ENCODE data around the gene MED7.

MED7 gene

GRCh38 chr5:157180374-157181264, 38.0 kb upstream of the MED7 start, which contains the start of gene ITK:
Gene ITK, plus strand, starts transcription at chr5:157180840. Its CDS starts 138 bp downstream, at chr5:157180978.
- H3K9me3 ChIP-seq (ENCODE audit: insufficient read depth, low read depth, low read length): no peaks in the 10 kb centered on the region
- H2BK12ac ChIP-seq (ENCODE audit: low read length): no peak within 1 kb of the TSS
- no peak within 1 kb of the TSS for H3K4me2 ChIP-seq (ENCODE audit: low read length)
- H3K79me1 ChIP-seq (ENCODE audit: low read length): no peaks in the 10 kb centered on the region
- DNase-seq: no peak
- no peak within 1 kb of the TSS for H3K9ac ChIP-seq (ENCODE audit: low read length)
- H3K23ac ChIP-seq (ENCODE audit: low read length): no peak within 1 kb of the TSS
- H4K12ac ChIP-seq (ENCODE audit: low read depth, low read length): no peak within 1 kb of the TSS
- no peak within 1 kb of the TSS for H3K4me3 ChIP-seq (ENCODE audit: low read depth, low read length)
- H3K36me3 ChIP-seq (ENCODE audit: control insufficient read depth in 1 of 2, insufficient read depth in 2 of 2, low read length in 2 of 2): no peaks in the 10 kb centered on the region
- H3K14ac ChIP-seq (ENCODE audit: low read length): no peak within 1 kb of the TSS
- H4K91ac ChIP-seq (ENCODE audit: low read depth, low read length): no peak within 1 kb of the TSS
- H2BK5ac ChIP-seq (ENCODE audit: low read depth, low read length, poor library complexity): no peak within 1 kb of the TSS
- no peak within 1 kb of the TSS for H3K27ac ChIP-seq (ENCODE audit: low read depth, low read length)
- H3K18ac ChIP-seq (ENCODE audit: low read length): no peak within 1 kb of the TSS
- no peaks in the 10 kb centered on the region for H3K4me1 ChIP-seq (ENCODE audit: control insufficient read depth in 1 of 2, insufficient read depth in 2 of 2, low read length in 2 of 2)
- H2AFZ ChIP-seq (ENCODE audit: insufficient read depth, low read length, poor library complexity): no peak within 1 kb of the TSS
- H2AK5ac ChIP-seq (ENCODE audit: low read length): no peak within 1 kb of the TSS
- H2BK120ac ChIP-seq (ENCODE audit: insufficient read depth, low read length, poor library complexity): no peak within 1 kb of the TSS
- H3K27me3 ChIP-seq (ENCODE audit: insufficient read depth, low read length): no peaks in the 10 kb centered on the region
- H4K8ac ChIP-seq (ENCODE audit: low read depth, low read length): no peak within 1 kb of the TSS
- H3K79me2 ChIP-seq (ENCODE audit: control insufficient read depth, insufficient read depth, low read length, poor library complexity): no peaks in the 10 kb centered on the region
- WGBS (ENCODE audit: extremely low coverage, insufficient coverage, insufficient read length): no CpG with 5 or more reads among the region's 8 CpGs
- H3K4ac ChIP-seq (ENCODE audit: low read depth, low read length): no peak within 1 kb of the TSS

GRCh38 chr5:157178966-157179365, 36.3 kb upstream of the MED7 start:
- Histone ChIP-seq H3K4me3 (ENCODE audit: low read depth, low read length) (no peak overlapping the region), H3K79me1 (ENCODE audit: low read length) (no peaks in the 10 kb centered on the region), H3K27me3 (ENCODE audit: insufficient read depth, low read length) (no peaks in the 10 kb centered on the region), H2BK120ac (ENCODE audit: insufficient read depth, low read length, poor library complexity) (no peak overlapping the region), H2AK5ac (ENCODE audit: low read length) (no peak overlapping the region), H3K18ac (ENCODE audit: low read length) (no peak overlapping the region), H3K4me2 (ENCODE audit: low read length) (no peak overlapping the region), H2BK12ac (ENCODE audit: low read length) (no peak overlapping the region), H3K14ac (ENCODE audit: low read length) (no peak overlapping the region), H2BK5ac (ENCODE audit: low read depth, low read length, poor library complexity) (no peak overlapping the region), H3K4ac (ENCODE audit: low read depth, low read length) (no peak overlapping the region), H3K27ac (ENCODE audit: low read depth, low read length) (no peak overlapping the region), H3K9ac (ENCODE audit: low read length) (no peak overlapping the region), H3K23ac (ENCODE audit: low read length) (no peak overlapping the region), H3K4me1 (ENCODE audit: control insufficient read depth in 1 of 2, insufficient read depth in 2 of 2, low read length in 2 of 2) (no peaks in the 10 kb centered on the region), H4K8ac (ENCODE audit: low read depth, low read length) (no peak overlapping the region), H2AFZ (ENCODE audit: insufficient read depth, low read length, poor library complexity) (no peak overlapping the region), H4K91ac (ENCODE audit: low read depth, low read length) (no peak overlapping the region), H3K36me3 (ENCODE audit: control insufficient read depth in 1 of 2, insufficient read depth in 2 of 2, low read length in 2 of 2) (no peaks in the 10 kb centered on the region), H3K9me3 (ENCODE audit: insufficient read depth, low read depth, low read length) (no peaks in the 10 kb centered on the region), H3K79me2 (ENCODE audit: control insufficient read depth, insufficient read depth, low read length, poor library complexity) (no peaks in the 10 kb centered on the region), H4K12ac (ENCODE audit: low read depth, low read length) (no peak overlapping the region)
- DNase-seq: no peak
- no CpG with 5 or more reads among the region's 3 CpGs for WGBS (ENCODE audit: extremely low coverage, insufficient coverage, insufficient read length)

GRCh38 chr5:157177953-157178352, 35.3 kb upstream of the MED7 start:
- DNase-seq: no peak
- Histone ChIP-seq H3K23ac (ENCODE audit: low read length) (no peak overlapping the region), H2AFZ (ENCODE audit: insufficient read depth, low read length, poor library complexity) (no peak overlapping the region), H2BK12ac (ENCODE audit: low read length) (no peak overlapping the region), H3K79me2 (ENCODE audit: control insufficient read depth, insufficient read depth, low read length, poor library complexity) (no peaks in the 10 kb centered on the region), H4K12ac (ENCODE audit: low read depth, low read length) (no peak overlapping the region), H3K79me1 (ENCODE audit: low read length) (no peaks in the 10 kb centered on the region), H2AK5ac (ENCODE audit: low read length) (no peak overlapping the region), H3K36me3 (ENCODE audit: control insufficient read depth in 1 of 2, insufficient read depth in 2 of 2, low read length in 2 of 2) (no peaks in the 10 kb centered on the region), H3K9me3 (ENCODE audit: insufficient read depth, low read depth, low read length) (no peaks in the 10 kb centered on the region), H3K14ac (ENCODE audit: low read length) (no peak overlapping the region), H3K4me2 (ENCODE audit: low read length) (no peak overlapping the region), H3K9ac (ENCODE audit: low read length) (no peak overlapping the region), H4K91ac (ENCODE audit: low read depth, low read length) (no peak overlapping the region), H3K18ac (ENCODE audit: low read length) (no peak overlapping the region), H3K4ac (ENCODE audit: low read depth, low read length) (no peak overlapping the region), H4K8ac (ENCODE audit: low read depth, low read length) (no peak overlapping the region), H3K27ac (ENCODE audit: low read depth, low read length) (no peak overlapping the region), H2BK5ac (ENCODE audit: low read depth, low read length, poor library complexity) (no peak overlapping the region), H3K4me3 (ENCODE audit: low read depth, low read length) (no peak overlapping the region), H3K27me3 (ENCODE audit: insufficient read depth, low read length) (no peaks in the 10 kb centered on the region), H3K4me1 (ENCODE audit: control insufficient read depth in 1 of 2, insufficient read depth in 2 of 2, low read length in 2 of 2) (no peaks in the 10 kb centered on the region), H2BK120ac (ENCODE audit: insufficient read depth, low read length, poor library complexity) (no peak overlapping the region)
- WGBS (ENCODE audit: extremely low coverage, insufficient coverage, insufficient read length): no CpG with 5 or more reads among the region's 6 CpGs

GRCh38 chr5:157175071-157175612, 32.5 kb upstream of the MED7 start:
- H2BK120ac ChIP-seq (ENCODE audit: insufficient read depth, low read length, poor library complexity): no peak overlapping the region
- no peak overlapping the region for H2AFZ ChIP-seq (ENCODE audit: insufficient read depth, low read length, poor library complexity)
- H3K9me3 ChIP-seq (ENCODE audit: insufficient read depth, low read depth, low read length): no peaks in the 10 kb centered on the region
- no peak overlapping the region for H3K4ac ChIP-seq (ENCODE audit: low read depth, low read length)
- DNase-seq: no peak
- no peak overlapping the region for H3K4me2 ChIP-seq (ENCODE audit: low read length)
- H3K79me1 ChIP-seq (ENCODE audit: low read length): no peaks in the 10 kb centered on the region
- no peak overlapping the region for H3K23ac ChIP-seq (ENCODE audit: low read length)
- no peak overlapping the region for H4K91ac ChIP-seq (ENCODE audit: low read depth, low read length)
- H4K8ac ChIP-seq (ENCODE audit: low read depth, low read length): no peak overlapping the region
- WGBS (ENCODE audit: extremely low coverage, insufficient coverage, insufficient read length): no CpG with 5 or more reads among the region's 8 CpGs
- H3K18ac ChIP-seq (ENCODE audit: low read length): no peak overlapping the region
- no peaks in the 10 kb centered on the region for H3K4me1 ChIP-seq (ENCODE audit: control insufficient read depth in 1 of 2, insufficient read depth in 2 of 2, low read length in 2 of 2)
- H3K79me2 ChIP-seq (ENCODE audit: control insufficient read depth, insufficient read depth, low read length, poor library complexity): no peaks in the 10 kb centered on the region
- no peak overlapping the region for H4K12ac ChIP-seq (ENCODE audit: low read depth, low read length)
- H3K27ac ChIP-seq (ENCODE audit: low read depth, low read length): no peak overlapping the region
- no peaks in the 10 kb centered on the region for H3K27me3 ChIP-seq (ENCODE audit: insufficient read depth, low read length)
- no peaks in the 10 kb centered on the region for H3K36me3 ChIP-seq (ENCODE audit: control insufficient read depth in 1 of 2, insufficient read depth in 2 of 2, low read length in 2 of 2)
- H2BK5ac ChIP-seq (ENCODE audit: low read depth, low read length, poor library complexity): no peak overlapping the region
- H3K14ac ChIP-seq (ENCODE audit: low read length): no peak overlapping the region
- H3K9ac ChIP-seq (ENCODE audit: low read length): no peak overlapping the region
- no peak overlapping the region for H2AK5ac ChIP-seq (ENCODE audit: low read length)
- no peak overlapping the region for H2BK12ac ChIP-seq (ENCODE audit: low read length)
- H3K4me3 ChIP-seq (ENCODE audit: low read depth, low read length): no peak overlapping the region

All from trophoblast cell (in vitro differentiated cells and primary cell).